GM12864 (cell line): ENCODE data around the gene CD6.

Experiments used
- DNase-seq: peaks from one replicate; pipeline ENCODE4 v3.0.0-alpha.2; 2011; ENCODE audit warnings: low read depth
- H3K4me3 ChIP-seq: 2 replicates; pipeline ENCODE4 v1.5.1; 2011; ENCODE audit warnings: mild to moderate bottlenecking, low read depth, low read length, control low read depth
- CTCF ChIP-seq: IDR thresholded peaks from 2 replicates; pipeline ENCODE4 v1.5.1; 2011; ENCODE audit warnings: low read depth, mild to moderate bottlenecking, moderate library complexity, low read length, control low read depth, inconsistent platforms; ENCODE audit errors: missing control alignments

Gene CD6

GRCh38 chr11:61020551-61021235, 49.2 kb downstream of the CD6 start:
- TF ChIP-seq CTCF = no peak
- no peak overlapping the region for H3K4me3 ChIP-seq
- DNase-seq = no peak

DNA sequence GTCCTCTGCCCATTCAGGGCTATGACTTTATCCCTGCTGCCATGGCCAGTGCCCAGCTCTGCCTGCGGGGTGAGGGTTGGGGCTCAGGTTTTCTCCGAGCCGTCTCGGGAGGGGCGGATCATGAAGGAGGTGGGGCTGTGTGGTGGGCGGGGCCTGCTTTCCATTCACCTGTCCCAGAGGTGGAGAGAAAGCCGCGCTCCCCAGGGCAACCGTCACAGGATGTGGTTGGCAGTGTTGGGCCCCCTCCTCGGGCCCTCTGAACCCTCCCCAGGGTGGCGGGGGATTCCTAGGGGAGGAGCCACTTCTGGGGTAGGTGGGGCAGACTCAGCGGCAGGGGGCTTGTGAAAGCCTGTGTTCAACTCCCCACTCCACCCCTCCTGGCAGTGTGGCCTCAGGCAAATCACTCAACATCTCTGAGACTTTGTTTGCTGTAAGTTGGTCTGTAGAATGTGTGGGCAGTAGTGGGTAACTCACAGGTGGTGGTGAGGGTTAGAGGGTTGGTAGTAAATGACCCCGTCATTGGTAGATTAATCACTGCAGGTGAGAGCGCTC, 50.3 kb downstream of the CD6 start:
- H3K4me3 ChIP-seq = no peak overlapping the region
- DNase-seq = no peak
- no peak for TF ChIP-seq CTCF

GRCh38 chr11:61022311-61023085, 51.0 kb downstream of the CD6 start:
- H3K4me3 ChIP-seq = no peak overlapping the region
- TF ChIP-seq CTCF = no peak
- DNase-seq = no peak

DNA sequence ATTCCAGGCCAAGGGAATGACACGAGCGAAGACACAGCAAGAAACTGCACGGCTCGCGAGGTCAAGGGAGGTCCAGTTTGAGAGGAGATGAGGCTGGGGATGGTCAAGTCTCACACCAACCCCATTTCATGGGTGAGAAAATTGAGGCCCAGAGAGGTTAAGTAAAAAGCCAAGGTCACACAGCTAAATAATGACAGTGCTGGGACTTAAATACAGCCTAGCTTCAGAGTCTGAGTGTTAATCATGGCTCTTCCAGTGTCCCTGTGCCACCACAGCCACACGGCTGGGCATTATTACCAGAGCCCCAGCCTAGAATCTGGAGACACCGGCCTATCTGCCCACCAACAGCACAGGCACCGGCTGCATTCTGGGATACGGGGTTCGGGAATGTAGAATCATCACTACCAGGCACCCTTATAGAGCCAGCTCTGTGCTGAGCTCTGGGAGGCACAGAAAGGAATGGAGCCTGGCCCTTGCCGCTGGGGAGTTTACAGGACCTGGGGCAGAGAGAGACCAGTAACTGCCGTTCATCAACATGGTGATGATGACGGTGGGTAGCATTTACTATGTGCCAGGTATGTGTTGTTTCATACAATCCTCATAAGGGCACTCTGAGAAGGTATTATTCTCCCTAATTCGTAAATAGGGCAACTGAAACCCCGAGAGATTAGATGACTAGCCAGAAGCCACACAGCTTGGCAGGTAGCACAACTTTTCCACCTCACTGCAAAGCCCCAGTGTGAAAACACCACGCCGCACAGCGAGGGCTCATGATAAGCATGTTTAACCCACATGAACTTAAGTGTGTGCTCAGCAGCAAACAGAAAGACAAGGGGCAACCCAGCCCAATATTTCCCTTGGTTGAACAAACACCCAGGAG, 51.8 kb downstream of the CD6 start:
- no peak for TF ChIP-seq CTCF
- no peak overlapping the region for H3K4me3 ChIP-seq
- DNase-seq = no peak

- DNase-seq = no peak
- TF ChIP-seq CTCF = no peak
- no peak overlapping the region for H3K4me3 ChIP-seq
These were observed 52.5 kb downstream of the CD6 start for GRCh38 chr11:61023966-61024295.

- no peak overlapping the region for H3K4me3 ChIP-seq
- no peak for DNase-seq
- TF ChIP-seq CTCF = no peak
These were observed 53.7 kb downstream of the CD6 start for GRCh38 chr11:61024938-61025820.
